ENCODE measurements around the gene HAUS6.

- TF ChIP-seq CTCF (optimal IDR thresholded peaks at IDR 0.05 in 1 of 3, IDR thresholded peaks at IDR 0.05 in 1 of 3, conservative IDR thresholded peaks at IDR 0.05 in 1 of 3; ENCODE audit: extremely low read depth in 1 of 3, insufficient read depth in 2 of 3, low read length in 3 of 3) (no peak), EZH2 (IDR thresholded peaks at IDR 0.05; ENCODE audit: low read length) (no peak)
Measured at GRCh38 chr9:19124430-19124793, 21.7 kb upstream of the HAUS6 start.

Measured in keratinocyte (primary cell).